Measurements from ENCODE around the gene COA8.

The COA8 gene

GRCh38 chr14:103531421-103532215 is 31.1 kb upstream of the COA8 start:
- no peak overlapping the region for H3K4me3 ChIP-seq (ENCODE audit: low read depth, low read length)
- TF ChIP-seq CTCF (IDR thresholded peaks at IDR 0.05; ENCODE audit: low read depth, low read length), result no peak

GRCh38 chr14:103532216-103533136 is 30.3 kb upstream of the COA8 start:
- TF ChIP-seq CTCF (IDR thresholded peaks at IDR 0.05; ENCODE audit: low read depth, low read length), result no peak
- H3K4me3 ChIP-seq (ENCODE audit: low read depth, low read length), result no peak overlapping the region

GRCh38 chr14:103533137-103533998 is 29.4 kb upstream of the COA8 start:
- no peak overlapping the region for H3K4me3 ChIP-seq (ENCODE audit: low read depth, low read length)
- TF ChIP-seq CTCF (IDR thresholded peaks at IDR 0.05; ENCODE audit: low read depth, low read length), result no peak

- H3K4me3 ChIP-seq (ENCODE audit: low read depth, low read length), result no peak overlapping the region
- no peak for TF ChIP-seq CTCF (IDR thresholded peaks at IDR 0.05; ENCODE audit: low read depth, low read length)
Measured at GRCh38 chr14:103533999-103534575, 28.7 kb upstream of the COA8 start.

GRCh38 chr14:103534576-103535061 is 28.1 kb upstream of the COA8 start:
- no peak for TF ChIP-seq CTCF (IDR thresholded peaks at IDR 0.05; ENCODE audit: low read depth, low read length)
- H3K4me3 ChIP-seq (ENCODE audit: low read depth, low read length), result no peak overlapping the region

GRCh38 chr14:103535081-103535890 is 27.5 kb upstream of the COA8 start:
- H3K4me3 ChIP-seq (ENCODE audit: low read depth, low read length), result no peak overlapping the region
- TF ChIP-seq CTCF (IDR thresholded peaks at IDR 0.05; ENCODE audit: low read depth, low read length), result no peak
